ENCODE measurements around the gene DKK3.

Gene DKK3

GRCh38 chr11:11971906-11972547 is 36.4 kb downstream of the DKK3 start:
- FAIRE-seq: no peak
- no peak for DNase-seq (ENCODE audit: extremely low spot score, insufficient read length, low read depth)

- FAIRE-seq (no peak), DNase-seq (ENCODE audit: extremely low spot score, insufficient read length, low read depth) (no peak)
These were observed 37.9 kb downstream of the DKK3 start for GRCh38 chr11:11970556-11970955.

- DNase-seq (ENCODE audit: extremely low spot score, insufficient read length, low read depth): no peak
- no peak for FAIRE-seq
These were observed 38.8 kb downstream of the DKK3 start for GRCh38 chr11:11969380-11970215.

GRCh38 chr11:11968511-11969280 is 39.7 kb downstream of the DKK3 start:
- FAIRE-seq: no peak
- DNase-seq (ENCODE audit: extremely low spot score, insufficient read length, low read depth): no peak

- no peak for DNase-seq (ENCODE audit: extremely low spot score, insufficient read length, low read depth)
- no peak for FAIRE-seq
These were observed 40.5 kb downstream of the DKK3 start for GRCh38 chr11:11967669-11968510.

- FAIRE-seq (peak; percentile 66), DNase-seq (ENCODE audit: extremely low spot score, insufficient read length, low read depth) (peak; percentile 75)
These were observed 41.4 kb downstream of the DKK3 start for GRCh38 chr11:11966826-11967668.

GRCh38 chr11:11966354-11966741 is 42.1 kb downstream of the DKK3 start:
- DNase-seq (ENCODE audit: extremely low spot score, insufficient read length, low read depth) (no peak), FAIRE-seq (no peak)

- FAIRE-seq: no peak
- DNase-seq (ENCODE audit: extremely low spot score, insufficient read length, low read depth): no peak
These were observed 42.6 kb downstream of the DKK3 start for GRCh38 chr11:11965656-11966353.

GRCh38 chr11:11965192-11965591 is 43.2 kb downstream of the DKK3 start:
- FAIRE-seq: no peak
- DNase-seq (ENCODE audit: extremely low spot score, insufficient read length, low read depth): no peak

GRCh38 chr11:11964774-11965150 is 43.7 kb downstream of the DKK3 start:
- FAIRE-seq (no peak), DNase-seq (ENCODE audit: extremely low spot score, insufficient read length, low read depth) (no peak)

- no peak for FAIRE-seq
- DNase-seq (ENCODE audit: extremely low spot score, insufficient read length, low read depth): no peak
These were observed 44.3 kb downstream of the DKK3 start for GRCh38 chr11:11963842-11964773.

- no peak for DNase-seq (ENCODE audit: extremely low spot score, insufficient read length, low read depth)
- no peak for FAIRE-seq
These were observed 45.4 kb downstream of the DKK3 start for GRCh38 chr11:11963067-11963466.

GRCh38 chr11:11961399-11962028 is 46.9 kb downstream of the DKK3 start:
- no peak for FAIRE-seq
- DNase-seq (ENCODE audit: extremely low spot score, insufficient read length, low read depth): no peak

- DNase-seq (ENCODE audit: extremely low spot score, insufficient read length, low read depth) (no peak), FAIRE-seq (no peak)
These were observed 47.7 kb downstream of the DKK3 start for GRCh38 chr11:11960687-11961086.

GRCh38 chr11:11959601-11960000 is 48.8 kb downstream of the DKK3 start:
- FAIRE-seq: no peak
- no peak for DNase-seq (ENCODE audit: extremely low spot score, insufficient read length, low read depth)

- DNase-seq (ENCODE audit: extremely low spot score, insufficient read length, low read depth) (no peak), FAIRE-seq (no peak)
These were observed 49.8 kb downstream of the DKK3 start for GRCh38 chr11:11958403-11959231.

Data from GM18507 (cell line).